Endometrial microvascular endothelial cells (primary cell): ENCODE results near the gene UBE2A. TPM values are rescaled to one million over a fixed set of nuclear protein-coding genes. Genes with fewer than 3 reads are reported as not detected.

ENCODE experiments used
- in situ Hi-C: cut with HindIII; loops from 2 replicates; pipeline ENCODE4 v1.10.0; 2017; ENCODE audit warnings: low sequenced_read_pairs, low pct_unique_long_range_greater_than_20kb; ENCODE audit errors: inconsistent ontology term
- total RNA-seq: library from RNA; depleted of rRNA; stranded (reverse); fragments of >200 nt; gene quantifications from one replicate; pipeline ENCODE4 v1.2.3, GENCODE V29; 2015; ENCODE audit errors: inconsistent ontology term

Gene UBE2A
- 65.4 TPM for total RNA-seq

- in situ Hi-C loops = no loop called here
These were observed at the start of gene UBE2A for GRCh38 chrX:119574394-119575266. UBE2A (plus strand) TSS chrX:119574563; CDS start chrX:119574712, 149 bp downstream.

GRCh38 chrX:119529345-119530276 is 44.8 kb upstream of the UBE2A start:
- in situ Hi-C loops = no loop called here

- in situ Hi-C loops = no loop called here
These were observed 36.9 kb upstream of the UBE2A start for GRCh38 chrX:119537487-119537886.

- in situ Hi-C loops = no loop called here
These were observed 34.5 kb upstream of the UBE2A start for GRCh38 chrX:119539872-119540271.

DNA sequence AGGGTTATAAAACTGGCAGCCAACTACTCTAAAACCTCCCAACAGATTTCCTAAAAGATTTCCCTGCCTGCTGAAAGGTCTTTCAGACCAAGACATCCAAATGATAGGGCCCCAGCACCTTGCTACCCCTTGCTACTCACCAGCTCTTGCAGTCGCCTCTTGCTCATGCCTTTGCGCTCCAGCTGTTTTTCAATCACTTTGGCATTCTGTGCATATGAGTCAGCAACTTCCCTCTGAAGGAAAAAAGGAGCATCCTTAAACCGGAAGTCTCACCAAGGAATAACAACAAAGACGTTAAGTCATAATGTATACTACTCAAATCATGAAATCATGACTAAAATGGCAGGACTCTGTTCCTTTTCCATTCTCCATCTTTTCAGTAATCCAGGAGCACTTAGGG is 33.2 kb upstream of the UBE2A start:
- in situ Hi-C loops = no loop called here

DNA sequence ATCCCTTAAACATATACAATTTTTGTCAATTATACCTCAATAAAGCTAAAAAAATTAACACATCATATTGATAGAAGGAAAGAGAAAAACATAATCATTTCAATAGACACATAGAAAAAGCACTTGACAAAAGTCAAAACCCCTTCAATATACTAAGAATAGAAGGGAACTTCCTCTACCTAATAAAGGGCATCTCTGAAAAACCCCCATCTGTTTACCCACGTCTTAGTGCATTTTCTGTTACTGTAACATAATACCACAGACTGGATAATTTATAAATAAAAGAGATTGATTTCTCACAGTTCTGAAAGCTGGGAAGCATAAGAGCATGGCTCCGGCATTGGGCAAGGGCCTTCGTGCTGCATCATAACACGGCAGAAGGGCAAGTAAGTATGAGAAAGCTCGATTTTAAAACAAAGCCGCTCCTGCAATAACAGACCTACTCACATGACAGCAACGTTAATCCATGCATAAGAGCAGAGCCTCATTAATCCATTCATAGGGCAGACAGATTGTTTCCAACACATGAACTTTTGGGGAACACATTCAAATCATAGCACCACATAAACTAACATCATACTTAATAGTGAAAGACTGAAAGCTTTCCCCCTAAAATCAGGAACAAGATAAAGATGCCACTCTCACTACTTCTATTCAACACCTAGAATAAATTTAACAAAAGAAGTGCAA is 24.9 kb upstream of the UBE2A start:
- in situ Hi-C loops = no loop called here

GRCh38 chrX:119552508-119552907 is 21.9 kb upstream of the UBE2A start:
- in situ Hi-C loops = no loop called here

DNA sequence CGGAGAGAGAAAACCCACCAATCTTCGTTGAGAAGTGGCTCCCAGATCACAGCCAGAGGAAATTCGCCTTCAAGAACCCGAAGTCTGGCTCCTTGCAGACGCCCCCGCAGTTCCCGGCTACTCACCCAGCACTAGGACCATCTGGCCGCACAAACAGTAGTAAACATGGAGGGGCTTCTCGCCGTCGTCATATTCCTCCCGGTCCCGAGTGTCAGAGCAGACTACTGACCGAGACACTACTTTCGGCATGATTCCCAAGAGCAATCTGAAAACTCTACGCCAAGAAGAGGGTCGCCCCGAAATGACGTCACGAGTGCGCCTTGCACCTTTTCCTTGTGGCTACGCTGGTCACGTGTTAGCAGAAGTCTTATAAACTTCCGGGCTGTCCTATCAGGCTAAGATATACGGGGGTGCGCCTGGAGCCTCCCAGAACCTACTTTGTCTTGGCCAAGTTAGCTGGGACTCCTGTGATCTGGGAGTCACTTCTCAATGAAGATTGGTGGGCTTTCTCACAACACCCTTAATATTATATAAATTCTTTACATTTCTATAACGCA is 9.2 kb upstream of the UBE2A start, which contains the start of gene STEEP1:
TSS of gene STEEP1 (minus strand) at position 303 of the 557 bp plus-strand sequence. CDS start at position 249, 54 bp downstream.
- in situ Hi-C loops = no loop called here

- in situ Hi-C loops = no loop called here
These were observed 4.0 kb upstream of the UBE2A start for GRCh38 chrX:119570351-119570835.

- in situ Hi-C loops = no loop called here
These were observed 1.1 kb upstream of the UBE2A start for GRCh38 chrX:119573222-119573621.

DNA sequence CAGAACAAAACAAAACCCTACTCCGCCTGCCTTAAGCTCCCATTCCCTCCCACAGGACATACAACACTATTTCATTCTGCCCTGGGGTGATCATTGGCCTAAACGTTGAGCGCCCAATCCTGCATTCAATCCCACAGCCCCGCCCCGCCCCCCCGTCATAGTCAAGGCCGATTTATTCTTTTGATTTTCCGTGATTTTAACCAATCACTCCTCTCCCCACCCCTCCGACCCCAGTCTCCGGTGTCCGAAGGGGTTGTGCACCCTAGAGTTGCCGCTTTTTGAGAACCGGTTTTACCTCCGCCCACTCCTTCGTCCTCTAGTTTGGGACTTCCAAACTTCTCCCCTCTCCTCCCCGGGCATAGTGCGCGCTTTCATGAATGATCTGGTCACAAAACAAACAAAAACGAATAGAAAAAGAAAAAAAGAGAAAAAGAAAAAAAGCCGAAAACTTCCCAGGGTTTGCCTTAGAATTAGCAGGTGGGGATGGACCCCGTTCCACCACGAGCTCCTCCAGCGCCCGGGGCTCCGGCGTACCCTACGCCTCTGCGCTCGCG is 446 bp upstream of the UBE2A start:
- in situ Hi-C loops = no loop called here

GRCh38 chrX:119579414-119579813 is 5.1 kb downstream of the UBE2A start:
- in situ Hi-C loops = no loop called here

- in situ Hi-C loops = no loop called here
These were observed 9.2 kb downstream of the UBE2A start for GRCh38 chrX:119583431-119584059.

GRCh38 chrX:119589810-119590209 is 15.4 kb downstream of the UBE2A start:
- in situ Hi-C loops = no loop called here

DNA sequence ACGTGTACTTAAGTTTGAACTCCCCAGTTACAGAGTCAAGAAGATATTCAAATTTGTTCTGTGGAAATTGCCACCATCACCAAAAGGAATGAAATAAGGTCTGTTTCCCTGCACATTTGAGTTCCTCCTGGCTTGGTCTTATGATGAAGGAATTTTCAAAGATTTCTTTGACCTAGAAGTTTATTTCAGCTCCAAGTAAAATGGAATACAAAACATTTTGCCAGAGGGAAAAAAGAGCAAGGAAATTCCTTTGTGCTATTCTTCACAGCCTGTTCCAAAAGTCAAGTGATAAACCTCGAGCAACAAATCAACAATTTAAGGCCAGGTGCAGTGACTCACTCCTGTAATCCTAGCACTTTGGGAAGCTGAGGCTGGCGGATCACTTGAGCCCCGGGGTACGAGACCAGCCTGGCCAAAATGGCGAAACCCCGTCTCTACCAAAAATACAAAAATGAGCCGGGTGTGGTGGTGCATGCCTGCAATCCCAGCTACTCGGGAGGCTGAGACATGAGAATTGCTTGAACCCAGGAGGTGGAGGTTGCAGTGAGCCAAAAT is 28.4 kb downstream of the UBE2A start:
- in situ Hi-C loops = no loop called here

- in situ Hi-C loops = no loop called here
These were observed 30.6 kb downstream of the UBE2A start for GRCh38 chrX:119604766-119605463.
